Measurements from ENCODE around the gene TNFRSF21.

Gene TNFRSF21

DNA sequence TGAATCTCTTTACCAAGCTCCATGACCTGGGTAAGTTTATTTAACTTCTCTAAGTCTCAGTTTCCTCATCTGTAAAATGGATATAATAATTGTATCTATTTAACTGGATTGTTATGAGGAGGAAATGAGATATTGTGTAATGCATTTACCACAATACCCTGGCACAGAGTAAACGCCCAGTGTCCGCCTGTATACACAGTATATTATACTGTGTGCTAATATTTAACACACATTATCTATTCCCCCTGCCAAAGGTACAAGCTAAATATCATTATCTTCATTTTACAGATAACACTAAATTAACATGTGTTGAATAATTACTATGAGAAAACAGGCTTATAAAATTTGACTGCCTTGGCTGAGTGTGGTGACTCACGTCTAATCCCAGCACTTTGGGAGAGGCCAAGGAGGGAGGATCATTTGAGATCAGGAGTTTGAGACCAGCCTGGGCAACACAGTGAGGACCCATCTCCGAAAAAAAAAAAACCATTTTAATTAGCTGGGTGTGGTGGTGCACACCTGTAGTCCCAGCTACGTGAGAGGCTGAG, 38.7 kb upstream of the TNFRSF21 start:
- Histone ChIP-seq H3K4me3 (ENCODE audit: low read depth in 1 of 2, low read length in 2 of 2) (no peak overlapping the region), H3K9ac (ENCODE audit: low read depth, low read length) (no peak overlapping the region), H3K27me3 (ENCODE audit: insufficient read depth, low read length, poor library complexity) (no peaks in the 10 kb centered on the region), H3K36me3 (ENCODE audit: insufficient read depth, low read length) (no peaks in the 10 kb centered on the region), H4K20me1 (ENCODE audit: insufficient read depth, low read length) (no peaks in the 10 kb centered on the region), H2AFZ (ENCODE audit: low read depth, low read length) (no peak overlapping the region), H3K4me1 (ENCODE audit: insufficient read depth, low read length) (no peaks in the 10 kb centered on the region), H3K79me2 (ENCODE audit: insufficient read depth, low read length) (no peaks in the 10 kb centered on the region), H3K27ac (ENCODE audit: low read length) (no peak overlapping the region), H3K4me2 (ENCODE audit: insufficient read depth, low read length) (no peak overlapping the region), H3K9me3 (ENCODE audit: insufficient read depth, low read length, severe bottlenecking) (no peaks in the 10 kb centered on the region)
- TF ChIP-seq EZH2 (IDR thresholded peaks at IDR 0.05; ENCODE audit: borderline replicate concordance, low read depth, low read length, severe bottlenecking), result no peak
- TF ChIP-seq, protein P1, sequence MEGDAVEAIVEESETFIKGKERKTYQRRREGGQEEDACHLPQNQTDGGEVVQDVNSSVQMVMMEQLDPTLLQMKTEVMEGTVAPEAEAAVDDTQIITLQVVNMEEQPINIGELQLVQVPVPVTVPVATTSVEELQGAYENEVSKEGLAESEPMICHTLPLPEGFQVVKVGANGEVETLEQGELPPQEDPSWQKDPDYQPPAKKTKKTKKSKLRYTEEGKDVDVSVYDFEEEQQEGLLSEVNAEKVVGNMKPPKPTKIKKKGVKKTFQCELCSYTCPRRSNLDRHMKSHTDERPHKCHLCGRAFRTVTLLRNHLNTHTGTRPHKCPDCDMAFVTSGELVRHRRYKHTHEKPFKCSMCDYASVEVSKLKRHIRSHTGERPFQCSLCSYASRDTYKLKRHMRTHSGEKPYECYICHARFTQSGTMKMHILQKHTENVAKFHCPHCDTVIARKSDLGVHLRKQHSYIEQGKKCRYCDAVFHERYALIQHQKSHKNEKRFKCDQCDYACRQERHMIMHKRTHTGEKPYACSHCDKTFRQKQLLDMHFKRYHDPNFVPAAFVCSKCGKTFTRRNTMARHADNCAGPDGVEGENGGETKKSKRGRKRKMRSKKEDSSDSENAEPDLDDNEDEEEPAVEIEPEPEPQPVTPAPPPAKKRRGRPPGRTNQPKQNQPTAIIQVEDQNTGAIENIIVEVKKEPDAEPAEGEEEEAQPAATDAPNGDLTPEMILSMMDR (IDR thresholded peaks at IDR 0.05; ENCODE audit: borderline replicate concordance, extremely low read depth, low read length, poor library complexity, severe bottlenecking), result no peak
- ATAC-seq (ENCODE audit: insufficient read depth, low read depth) (no peak), DNase-seq (no peak)

DNA sequence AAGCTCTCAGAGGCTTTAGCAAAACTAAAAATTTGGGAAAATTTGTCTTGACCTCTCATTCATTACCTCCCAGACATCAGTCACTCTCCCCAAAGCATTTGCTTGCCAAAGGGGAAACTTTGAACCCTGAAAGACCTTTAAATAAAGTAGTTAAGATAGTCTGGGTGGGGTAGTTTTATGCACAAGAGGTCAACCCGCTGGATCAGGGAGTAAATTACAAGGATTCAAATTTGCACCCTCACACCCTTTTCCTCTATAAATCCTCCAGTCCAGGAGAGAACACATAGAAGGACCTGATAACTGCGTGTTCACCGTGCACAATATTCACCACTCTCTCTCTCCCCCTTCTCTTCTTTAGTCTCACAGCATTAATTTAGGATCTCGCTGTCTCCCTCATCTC, 36.1 kb upstream of the TNFRSF21 start:
- Histone ChIP-seq H3K4me1 (ENCODE audit: insufficient read depth, low read length) (no peaks in the 10 kb centered on the region), H3K4me3 (ENCODE audit: low read depth in 1 of 2, low read length in 2 of 2) (no peak overlapping the region), H3K4me2 (ENCODE audit: insufficient read depth, low read length) (no peak overlapping the region), H3K79me2 (ENCODE audit: insufficient read depth, low read length) (no peaks in the 10 kb centered on the region), H3K27ac (ENCODE audit: low read length) (no peak overlapping the region), H4K20me1 (ENCODE audit: insufficient read depth, low read length) (no peaks in the 10 kb centered on the region), H3K27me3 (ENCODE audit: insufficient read depth, low read length, poor library complexity) (no peaks in the 10 kb centered on the region), H3K9me3 (ENCODE audit: insufficient read depth, low read length, severe bottlenecking) (no peaks in the 10 kb centered on the region), H3K36me3 (ENCODE audit: insufficient read depth, low read length) (no peaks in the 10 kb centered on the region), H3K9ac (ENCODE audit: low read depth, low read length) (no peak overlapping the region), H2AFZ (ENCODE audit: low read depth, low read length) (no peak overlapping the region)
- TF ChIP-seq, protein P1 (IDR thresholded peaks at IDR 0.05; ENCODE audit: borderline replicate concordance, extremely low read depth, low read length, poor library complexity, severe bottlenecking), result no peak
- no peak for TF ChIP-seq EZH2 (IDR thresholded peaks at IDR 0.05; ENCODE audit: borderline replicate concordance, low read depth, low read length, severe bottlenecking)
- ATAC-seq (ENCODE audit: insufficient read depth, low read depth) (no peak), DNase-seq (no peak)

DNA sequence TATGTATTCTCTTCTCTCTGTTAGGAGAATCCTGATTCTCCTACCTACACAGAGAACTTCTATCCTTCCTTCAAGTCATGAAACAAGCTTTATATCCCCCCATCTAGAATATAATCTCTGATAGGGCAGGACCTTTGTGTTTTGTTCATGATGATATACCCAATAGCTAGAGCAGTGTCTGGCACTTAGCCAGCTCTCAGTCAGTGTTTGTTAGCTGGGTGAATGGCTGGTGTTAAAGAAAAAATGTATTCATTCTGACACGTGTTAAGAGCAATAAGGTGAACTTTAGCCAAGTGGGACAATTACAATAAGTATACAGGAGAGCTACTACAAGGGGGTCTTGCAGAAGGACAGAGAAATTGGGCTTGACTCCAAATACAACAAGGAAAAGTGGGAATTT, 34.3 kb upstream of the TNFRSF21 start:
- Histone ChIP-seq H3K4me1 (ENCODE audit: insufficient read depth, low read length) (no peaks in the 10 kb centered on the region), H3K4me2 (ENCODE audit: insufficient read depth, low read length) (no peak overlapping the region), H2AFZ (ENCODE audit: low read depth, low read length) (no peak overlapping the region), H3K9ac (ENCODE audit: low read depth, low read length) (no peak overlapping the region), H3K27ac (ENCODE audit: low read length) (no peak overlapping the region), H4K20me1 (ENCODE audit: insufficient read depth, low read length) (no peaks in the 10 kb centered on the region), H3K79me2 (ENCODE audit: insufficient read depth, low read length) (no peaks in the 10 kb centered on the region), H3K36me3 (ENCODE audit: insufficient read depth, low read length) (no peaks in the 10 kb centered on the region), H3K4me3 (ENCODE audit: low read depth in 1 of 2, low read length in 2 of 2) (no peak overlapping the region), H3K27me3 (ENCODE audit: insufficient read depth, low read length, poor library complexity) (no peaks in the 10 kb centered on the region), H3K9me3 (ENCODE audit: insufficient read depth, low read length, severe bottlenecking) (no peaks in the 10 kb centered on the region)
- TF ChIP-seq, protein P1 (IDR thresholded peaks at IDR 0.05; ENCODE audit: borderline replicate concordance, extremely low read depth, low read length, poor library complexity, severe bottlenecking), result no peak
- no peak for ATAC-seq (ENCODE audit: insufficient read depth, low read depth)
- no peak for DNase-seq

DNA sequence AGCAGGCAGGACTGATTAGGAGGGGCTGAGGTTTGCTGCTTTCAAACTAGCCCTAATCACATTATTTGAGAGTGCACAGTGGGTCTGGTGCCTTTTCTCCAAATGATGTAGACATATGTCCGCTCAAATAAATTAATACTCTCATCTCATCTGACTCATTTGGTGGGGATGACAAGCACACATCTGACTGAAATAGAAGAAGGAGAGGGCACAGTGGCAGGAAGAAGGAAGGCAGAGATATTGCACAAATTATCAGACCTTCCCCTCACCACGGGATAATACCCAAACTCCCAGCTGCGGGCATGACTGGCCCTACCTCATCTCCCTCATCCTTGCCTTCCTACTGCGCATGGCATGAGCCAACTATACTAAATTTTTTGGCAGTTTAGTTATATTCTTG, 33.9 kb upstream of the TNFRSF21 start:
- no peaks in the 10 kb centered on the region for H3K9me3 ChIP-seq (ENCODE audit: insufficient read depth, low read length, severe bottlenecking)
- no peaks in the 10 kb centered on the region for H4K20me1 ChIP-seq (ENCODE audit: insufficient read depth, low read length)
- H3K9ac ChIP-seq (ENCODE audit: low read depth, low read length), result no peak overlapping the region
- no peak overlapping the region for H3K4me3 ChIP-seq (ENCODE audit: low read depth in 1 of 2, low read length in 2 of 2)
- H3K27me3 ChIP-seq (ENCODE audit: insufficient read depth, low read length, poor library complexity), result no peaks in the 10 kb centered on the region
- H2AFZ ChIP-seq (ENCODE audit: low read depth, low read length), result no peak overlapping the region
- ATAC-seq (ENCODE audit: insufficient read depth, low read depth) (no peak), DNase-seq (no peak)
- no peak overlapping the region for H3K4me2 ChIP-seq (ENCODE audit: insufficient read depth, low read length)
- no peak overlapping the region for H3K27ac ChIP-seq (ENCODE audit: low read length)
- TF ChIP-seq, protein P1 (IDR thresholded peaks at IDR 0.05; ENCODE audit: borderline replicate concordance, extremely low read depth, low read length, poor library complexity, severe bottlenecking), result no peak
- H3K4me1 ChIP-seq (ENCODE audit: insufficient read depth, low read length), result no peaks in the 10 kb centered on the region
- no peaks in the 10 kb centered on the region for H3K36me3 ChIP-seq (ENCODE audit: insufficient read depth, low read length)
- H3K79me2 ChIP-seq (ENCODE audit: insufficient read depth, low read length), result no peaks in the 10 kb centered on the region

Data from DND-41 (cell line).